NCI-H524 treated with DMSO at 0.1 percent for 48 hours (cell line): ENCODE data around the gene KISS1.
"Not testable (repeated sequence)": the region's sequence is repeated elsewhere in the genome, so short reads cannot be mapped to it uniquely, and the experiment has no call there.

Experiments
- DNase-seq: peaks from one replicate; lab custom pipeline; 2025; lab: John Stamatoyannopoulos, UW

Gene KISS1, protein sequence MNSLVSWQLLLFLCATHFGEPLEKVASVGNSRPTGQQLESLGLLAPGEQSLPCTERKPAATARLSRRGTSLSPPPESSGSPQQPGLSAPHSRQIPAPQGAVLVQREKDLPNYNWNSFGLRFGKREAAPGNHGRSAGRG

DNA sequence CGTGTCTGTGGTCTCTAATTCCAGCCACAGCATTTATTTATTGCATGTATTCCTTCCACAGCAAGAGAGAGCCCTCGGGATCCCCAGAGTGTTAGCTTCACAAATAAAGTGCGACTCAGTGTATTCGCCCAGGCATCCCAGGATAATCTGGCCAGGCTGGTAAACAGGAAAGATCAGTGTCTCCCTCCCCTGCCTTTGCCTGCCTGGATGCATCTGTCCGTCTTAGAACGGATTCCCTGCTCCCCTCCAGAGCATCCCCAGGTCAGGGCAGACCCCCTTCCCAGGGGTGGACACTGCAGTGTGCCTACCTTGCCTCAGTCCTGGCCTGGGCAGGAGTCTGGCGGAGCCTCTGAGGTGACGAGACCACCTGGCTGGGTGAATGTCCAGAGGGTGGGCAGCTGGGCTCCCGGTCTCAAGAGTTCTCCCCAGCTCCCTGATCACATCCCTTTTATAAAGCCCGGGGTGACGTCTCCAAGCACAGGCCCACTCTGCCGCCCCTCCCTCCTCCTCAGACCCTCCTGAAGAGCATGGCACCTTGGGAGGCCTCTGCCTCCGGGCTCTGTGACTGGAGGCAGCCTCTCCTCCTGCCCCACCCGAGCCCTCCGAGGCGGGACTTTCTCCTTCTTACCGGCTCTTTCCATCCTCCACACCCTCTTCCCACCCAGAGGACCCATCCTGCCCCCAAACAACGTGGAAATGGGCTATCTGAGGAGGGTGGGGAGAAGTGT, at the start of gene KISS1:
KISS1 (minus strand) TSS at position 424 of the 728 bp plus-strand sequence. CDS start 3,615 bp downstream, outside the sequence.
- DNase-seq = no peak

DNA sequence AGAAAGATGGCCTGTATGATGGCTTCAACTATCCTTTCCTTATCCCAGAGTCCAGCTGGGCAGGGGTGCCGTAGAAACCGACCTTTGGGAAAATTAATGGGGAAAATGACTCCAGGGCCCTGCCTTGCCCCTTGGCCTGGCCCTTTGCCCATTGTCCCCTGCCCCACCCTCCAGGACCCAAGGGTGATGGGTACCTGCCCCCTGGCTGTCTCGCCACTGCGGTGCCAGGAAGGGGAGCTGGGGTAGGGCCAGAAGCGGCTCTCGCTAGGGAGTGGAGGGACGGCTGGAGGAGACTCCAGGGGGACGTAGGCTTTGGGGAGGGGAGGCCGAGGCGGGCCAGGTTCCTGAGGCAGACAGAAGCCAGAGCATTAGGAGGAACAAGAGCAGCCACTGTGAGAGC, 46.6 kb upstream of the KISS1 start:
- DNase-seq = no peak

- no peak for DNase-seq
Measured at GRCh38 chr1:204241914-204242313, 45.6 kb upstream of the KISS1 start.

- DNase-seq = no peak
Measured at GRCh38 chr1:204241050-204241449, 44.8 kb upstream of the KISS1 start.

DNA sequence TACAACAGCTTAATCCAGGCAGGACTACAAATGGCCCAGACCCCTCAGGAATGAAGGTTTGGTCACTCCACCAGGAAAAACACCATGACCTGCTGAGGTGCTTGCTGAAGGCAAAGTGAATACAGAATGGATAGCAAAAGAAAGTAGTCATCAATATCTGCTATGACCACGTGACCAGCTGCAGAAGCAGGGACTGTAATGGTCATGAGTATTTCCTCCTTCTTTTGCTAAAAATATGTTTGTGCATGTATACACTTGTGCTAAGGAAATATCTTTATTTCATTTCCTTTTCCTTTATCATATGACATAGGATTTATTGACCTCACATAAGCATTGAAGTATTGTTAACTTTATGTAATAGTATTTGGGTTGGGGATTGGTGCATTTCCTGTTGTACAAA, 43.9 kb upstream of the KISS1 start:
- no peak for DNase-seq

DNA sequence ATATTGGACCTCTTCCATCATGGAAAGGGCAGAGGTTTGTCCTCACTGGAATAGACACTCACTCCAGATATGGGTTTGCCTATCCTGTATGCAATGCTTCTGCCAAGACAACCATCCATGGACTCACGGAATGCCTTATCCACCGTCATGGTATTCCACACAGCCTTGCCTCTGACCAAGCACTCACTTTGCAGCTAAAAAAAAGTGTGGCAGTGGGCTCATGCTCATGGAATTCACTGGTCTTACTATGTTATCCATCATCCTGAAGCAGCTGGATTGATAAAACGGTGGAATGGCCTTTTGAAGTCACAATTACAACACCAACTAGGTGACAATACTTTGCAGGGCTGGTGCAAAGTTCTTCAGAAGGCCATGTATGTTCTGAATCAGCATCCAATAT, 43.1 kb upstream of the KISS1 start:
- DNase-seq = not testable (repeated sequence)

DNA sequence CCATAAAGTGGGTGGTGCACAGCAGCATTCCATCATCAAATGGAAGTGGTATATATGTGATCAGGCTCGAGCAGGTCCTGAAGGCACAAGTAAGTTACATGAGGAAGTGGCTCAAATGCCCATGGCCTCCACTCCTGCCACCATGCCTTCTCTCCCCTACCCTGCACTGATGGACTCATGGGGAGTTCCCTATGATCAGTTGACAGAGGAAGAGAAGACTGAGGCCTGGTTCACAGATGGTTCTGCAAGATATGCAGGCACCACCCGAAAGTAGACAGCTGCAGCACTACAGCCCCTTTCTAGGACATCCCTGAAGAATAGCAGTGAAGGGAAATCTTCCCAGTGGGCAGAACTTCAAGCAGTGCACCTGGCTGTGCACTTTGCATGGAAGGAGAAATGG, 42.2 kb upstream of the KISS1 start:
- not testable (repeated sequence) for DNase-seq

- DNase-seq = not testable (repeated sequence)
Measured at GRCh38 chr1:204237515-204237914, 41.2 kb upstream of the KISS1 start.

- no peak for DNase-seq
Measured at GRCh38 chr1:204232526-204232925, 36.2 kb upstream of the KISS1 start.

GRCh38 chr1:204230211-204230610, 33.9 kb upstream of the KISS1 start:
- DNase-seq = no peak

- DNase-seq = no peak
Measured at GRCh38 chr1:204228896-204229295, 32.6 kb upstream of the KISS1 start.

DNA sequence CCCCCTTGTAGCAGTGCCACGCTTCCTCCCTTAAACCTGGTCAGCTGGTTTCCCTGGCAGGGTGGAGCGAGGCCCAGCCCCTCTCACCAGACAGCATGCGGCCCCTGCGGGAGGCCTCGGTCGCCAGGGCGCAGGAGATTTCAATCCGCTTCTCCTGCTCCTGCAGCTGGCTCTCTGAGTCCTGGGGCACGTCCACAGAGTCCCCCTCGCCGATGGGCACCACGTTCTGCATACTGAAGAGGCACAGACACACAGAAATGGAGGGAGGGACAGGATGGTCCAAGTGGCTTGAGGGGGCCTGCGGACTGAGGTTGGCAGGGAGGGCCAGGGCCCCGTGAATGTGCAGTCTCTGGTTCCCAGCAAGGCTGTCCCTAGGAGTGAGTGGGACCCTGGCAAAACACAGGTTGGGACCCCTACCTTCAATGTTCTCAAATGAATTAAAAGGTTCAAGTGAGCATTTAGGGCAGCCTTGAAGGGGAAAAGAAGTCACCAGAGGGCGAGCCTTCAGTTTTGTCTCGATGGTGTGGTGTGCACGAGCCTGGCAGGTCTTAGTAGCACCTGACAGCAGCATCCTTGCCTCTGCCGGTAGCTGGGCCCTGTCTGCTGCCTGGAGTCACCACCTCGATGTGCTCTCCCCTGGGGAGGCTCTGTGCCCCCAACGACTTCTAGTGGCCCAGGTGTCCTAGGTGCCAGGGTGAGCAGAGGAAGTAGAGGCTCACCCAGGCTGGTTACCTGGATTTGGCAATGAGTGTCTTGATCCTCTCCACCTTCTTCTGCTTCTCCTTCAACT, 31.9 kb upstream of the KISS1 start:
- DNase-seq = no peak

DNA sequence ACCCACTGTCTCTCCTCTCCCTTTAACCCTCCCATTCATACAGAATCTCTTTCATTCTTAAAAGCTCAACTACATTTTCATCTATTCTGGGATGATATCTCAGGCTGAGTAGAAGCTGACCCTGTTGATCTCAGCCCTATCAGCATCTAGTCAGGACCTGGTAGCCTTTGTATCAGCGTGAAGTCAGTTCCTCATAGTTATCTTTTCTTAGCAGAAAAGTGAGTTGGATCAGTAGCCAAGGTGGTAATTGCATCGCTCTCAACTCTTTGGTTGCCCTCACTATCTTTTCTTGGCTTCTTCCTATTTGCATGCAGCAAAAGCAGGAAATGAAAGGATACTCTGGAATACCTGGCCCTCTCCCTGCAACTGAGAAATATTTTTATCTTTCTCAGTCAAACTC, 31.1 kb upstream of the KISS1 start:
- no peak for DNase-seq

GRCh38 chr1:204225841-204226735, 29.8 kb upstream of the KISS1 start:
- no peak for DNase-seq

GRCh38 chr1:204224655-204225054, 28.4 kb upstream of the KISS1 start:
- no peak for DNase-seq

- no peak for DNase-seq
Measured at GRCh38 chr1:204223129-204223860, 27.0 kb upstream of the KISS1 start.

DNA sequence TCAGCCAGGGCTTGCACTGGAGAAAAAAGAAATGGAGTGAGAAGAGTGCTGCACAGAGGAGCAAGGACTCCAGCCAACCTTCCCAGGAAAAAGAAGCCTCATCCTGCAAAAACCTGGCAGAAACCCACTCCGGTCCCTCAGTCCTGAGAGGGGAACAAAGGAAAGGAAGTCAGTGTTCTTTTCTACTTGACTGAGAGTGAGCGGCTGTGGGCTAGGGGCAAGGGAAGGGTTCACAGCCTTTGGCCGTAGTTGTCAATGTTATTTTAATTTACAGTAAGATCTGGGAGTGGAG, 26.4 kb upstream of the KISS1 start:
- no peak for DNase-seq

DNA sequence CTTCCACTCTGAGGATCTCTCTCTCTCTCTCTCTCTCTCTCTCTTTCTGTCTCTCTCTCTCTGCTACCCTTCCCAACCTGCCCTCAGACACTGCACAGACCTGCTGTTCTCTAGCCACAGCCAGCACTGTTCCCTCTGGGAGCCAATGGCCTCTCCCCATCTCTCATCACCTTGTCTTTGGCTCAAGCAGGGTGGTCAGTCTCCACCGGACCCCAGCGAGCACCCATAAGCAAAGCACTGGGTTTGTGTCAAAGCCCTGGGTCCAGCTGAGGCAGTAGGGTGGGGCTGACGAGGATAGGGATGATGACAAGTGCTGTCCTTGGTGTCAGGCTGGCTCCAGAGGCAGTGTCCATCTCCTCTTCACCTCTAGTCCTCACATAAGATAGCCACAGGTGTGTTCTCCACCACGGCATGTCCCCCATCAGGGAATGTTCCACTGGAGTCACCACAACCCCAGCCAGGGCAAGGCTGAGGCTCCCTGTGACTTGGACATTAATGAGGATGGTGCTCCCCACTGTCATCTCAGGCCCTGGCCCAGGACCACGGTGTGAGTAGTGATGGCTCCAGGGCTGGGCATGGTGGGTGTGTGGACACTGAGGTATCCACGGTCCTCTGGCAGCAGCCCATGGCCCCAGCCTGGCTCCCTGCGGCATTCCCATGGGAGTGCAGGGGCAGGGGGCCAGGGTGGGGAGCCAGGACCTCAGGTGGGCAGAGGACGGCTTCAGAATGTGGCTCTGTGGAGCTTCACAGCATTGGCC, 25.9 kb upstream of the KISS1 start:
- DNase-seq = no peak

GRCh38 chr1:204221271-204221670, 25.0 kb upstream of the KISS1 start:
- DNase-seq = no peak

- no peak for DNase-seq
Measured at GRCh38 chr1:204219971-204220616, 23.8 kb upstream of the KISS1 start.
